Nephron (organoid): ENCODE data around the gene KIF3B.
"Not testable (repeated sequence)": the region's sequence is repeated elsewhere in the genome, so short reads cannot be mapped to it uniquely, and the experiment has no call there.

Source experiments
- H3K27ac Mint-ChIP-seq, 3 experiments: 2 replicates each; pipeline ENCODE4 v1.8.0; 2020; ENCODE audit warnings: mixed read lengths in 3 of 3, mild to moderate bottlenecking in 2 of 3, moderate library complexity in 1 of 3
- H3K27me3 Mint-ChIP-seq: 2 replicates; pipeline ENCODE4 v1.8.0; 2021; ENCODE audit warnings: low read depth, mild to moderate bottlenecking, moderate library complexity, mixed read lengths
- H3K36me3 Mint-ChIP-seq: 2 replicates; pipeline ENCODE4 v1.8.0; 2020; ENCODE audit warnings: low read depth, mixed read lengths
- H3K4me1 Mint-ChIP-seq: 2 replicates; pipeline ENCODE4 v1.8.0; 2020; ENCODE audit warnings: mixed read lengths
- H3K4me3 Mint-ChIP-seq, 3 experiments: 2 replicates each; pipeline ENCODE4 v1.8.0; 2020; ENCODE audit warnings: mild to moderate bottlenecking in 3 of 3, mixed read lengths in 3 of 3, moderate library complexity in 2 of 3
- H3K9me3 Mint-ChIP-seq: 2 replicates; pipeline ENCODE4 v1.8.0; 2020; ENCODE audit warnings: mixed read lengths
- CTCF ChIP-seq, 3 experiments: fragments of 200-600 bp; sonication (generic); IDR thresholded peaks; one replicate each; pipeline ENCODE4 v1.5.0; 2021; ENCODE audit warnings: antibody characterized with exemption in 3 of 3; ENCODE audit not compliant: unreplicated experiment in 3 of 3

The KIF3B gene

GRCh38 chr20:32274359-32274758 lies 3.1 kb upstream of the KIF3B start:
- no peaks in the 10 kb centered on the region for H3K27me3 Mint-ChIP-seq
- TF ChIP-seq CTCF (IDR thresholded peaks at IDR 0.05; ENCODE audit: unreplicated experiment in 3 of 3) = no peak

GRCh38 chr20:32275163-32275562 lies 2.3 kb upstream of the KIF3B start:
- not testable (repeated sequence) for H3K36me3 Mint-ChIP-seq, H3K9me3 Mint-ChIP-seq, H3K27ac Mint-ChIP-seq, H3K27me3 Mint-ChIP-seq
- peaks cover 23% of the 10 kb centered on the region for H3K4me1 Mint-ChIP-seq
- peak overlapping the region; percentile 31 to 77 (median 69) for H3K4me3 Mint-ChIP-seq

More at GRCh38 chr20:32274359-32274758, 3.1 kb upstream of the KIF3B start:
- H3K4me3 Mint-ChIP-seq = peak overlapping the region; percentile 1 to 6 (median 3)
- peaks cover 23% of the 10 kb centered on the region for H3K4me1 Mint-ChIP-seq
- H3K27ac Mint-ChIP-seq = no peak overlapping the region
- H3K36me3 Mint-ChIP-seq = no peaks in the 10 kb centered on the region
- no peaks in the 10 kb centered on the region for H3K9me3 Mint-ChIP-seq

GRCh38 chr20:32278199-32278643 lies 770 bp downstream of the KIF3B start:
- TF ChIP-seq CTCF (IDR thresholded peaks at IDR 0.05; ENCODE audit: unreplicated experiment in 3 of 3) = no peak
- Mint-ChIP-seq H3K36me3 (peaks cover 5% of the 10 kb centered on the region), H3K4me1 (peaks cover 18% of the 10 kb centered on the region), H3K27me3 (no peaks in the 10 kb centered on the region), H3K4me3 (peak overlapping the region; percentile 87 to 91 (median 91)), H3K9me3 (no peaks in the 10 kb centered on the region), H3K27ac (no peak overlapping the region)

GRCh38 chr20:32281711-32282110 lies 4.3 kb downstream of the KIF3B start:
- Mint-ChIP-seq H3K27me3 (no peaks in the 10 kb centered on the region), H3K36me3 (peaks cover 5% of the 10 kb centered on the region), H3K4me1 (peaks cover 16% of the 10 kb centered on the region), H3K4me3 (no peak overlapping the region), H3K9me3 (no peaks in the 10 kb centered on the region), H3K27ac (peak overlapping the region in 1 of 3 experiments; percentile 18)
- no peak for TF ChIP-seq CTCF (IDR thresholded peaks at IDR 0.05; ENCODE audit: unreplicated experiment in 3 of 3)

- H3K4me1 Mint-ChIP-seq = peaks cover 11% of the 10 kb centered on the region
These were observed 5.0 kb downstream of the KIF3B start for GRCh38 chr20:32282461-32282860.

GRCh38 chr20:32285082-32285620 lies 7.7 kb downstream of the KIF3B start:
- Mint-ChIP-seq H3K27ac (no peak overlapping the region), H3K36me3 (peaks cover 5% of the 10 kb centered on the region), H3K9me3 (no peaks in the 10 kb centered on the region), H3K27me3 (no peaks in the 10 kb centered on the region), H3K4me3 (no peak overlapping the region), H3K4me1 (peaks cover 5% of the 10 kb centered on the region)
- TF ChIP-seq CTCF (IDR thresholded peaks at IDR 0.05; ENCODE audit: unreplicated experiment in 3 of 3) = no peak

More at GRCh38 chr20:32282461-32282860, 5.0 kb downstream of the KIF3B start:
- H3K27ac Mint-ChIP-seq = peak overlapping the region in 1 of 3 experiments; percentile 18
- no peak for TF ChIP-seq CTCF (IDR thresholded peaks at IDR 0.05; ENCODE audit: unreplicated experiment in 3 of 3)
- H3K36me3 Mint-ChIP-seq = peaks cover 5% of the 10 kb centered on the region
- H3K9me3 Mint-ChIP-seq = no peaks in the 10 kb centered on the region
- no peaks in the 10 kb centered on the region for H3K27me3 Mint-ChIP-seq
- H3K4me3 Mint-ChIP-seq = no peak overlapping the region
